ENCODE measurements around the gene SIAE.

DNA sequence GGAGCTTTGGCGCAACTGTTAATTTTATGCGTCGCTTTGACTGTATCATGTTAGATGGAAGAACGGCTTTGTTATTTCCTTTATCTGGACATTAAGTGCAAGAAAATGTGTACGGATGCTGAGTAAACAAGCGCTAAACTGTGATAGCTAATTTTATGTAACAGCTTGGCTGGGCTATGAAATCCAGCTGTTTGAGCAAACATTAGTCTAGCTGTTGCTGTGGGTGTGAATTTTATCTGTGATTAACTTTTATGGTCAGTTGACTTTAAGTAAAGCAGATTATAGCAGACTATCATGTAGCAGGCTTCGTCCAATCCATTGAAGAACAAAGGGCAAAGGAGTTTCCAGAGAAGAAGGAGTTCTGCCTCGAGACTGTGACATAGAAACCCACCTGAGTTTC lies 89.8 kb downstream of the SIAE start:
- TF ChIP-seq CTCF (IDR thresholded peaks at IDR 0.05): no peak
- no peak for TF ChIP-seq EZH2 (IDR thresholded peaks at IDR 0.05; ENCODE audit: borderline replicate concordance, insufficient read depth, low read depth, low read length, poor library complexity, severe bottlenecking)
